ENCODE data around the gene GTF2E1.
A peak's percentile ranks its signal among the peaks of the same experiment; 100 is the strongest.
"Not testable (repeated sequence)": the region's sequence is repeated elsewhere in the genome, so short reads cannot be mapped to it uniquely, and the experiment has no call there.

Gene GTF2E1

GRCh38 chr3:120742198-120742848, at the start of gene GTF2E1, which contains the start of gene RABL3:
Gene GTF2E1 (plus strand): TSS chr3:120742744. CDS start chr3:120750553, 7,809 bp downstream.
Gene RABL3 (minus strand): TSS chr3:120742516. CDS start chr3:120742507, 9 bp downstream.
- DNase-seq (ENCODE audit: low read depth) = peak; percentile 86

- DNase-seq (ENCODE audit: low read depth) = no peak
Measured at GRCh38 chr3:120693439-120694171, 48.9 kb upstream of the GTF2E1 start.

- no peak for DNase-seq (ENCODE audit: low read depth)
Measured at GRCh38 chr3:120699333-120699732, 43.2 kb upstream of the GTF2E1 start.

- no peak for DNase-seq (ENCODE audit: low read depth)
Measured at GRCh38 chr3:120705884-120706582, 36.5 kb upstream of the GTF2E1 start.

- no peak for DNase-seq (ENCODE audit: low read depth)
Measured at GRCh38 chr3:120706950-120707349, 35.6 kb upstream of the GTF2E1 start.

GRCh38 chr3:120708408-120708807, 34.1 kb upstream of the GTF2E1 start:
- DNase-seq (ENCODE audit: low read depth) = no peak

- no peak for DNase-seq (ENCODE audit: low read depth)
Measured at GRCh38 chr3:120710369-120710768, 32.2 kb upstream of the GTF2E1 start.

GRCh38 chr3:120713262-120713661, 29.3 kb upstream of the GTF2E1 start:
- no peak for DNase-seq (ENCODE audit: low read depth)

- not testable (repeated sequence) for DNase-seq (ENCODE audit: low read depth)
Measured at GRCh38 chr3:120719167-120719834, 23.2 kb upstream of the GTF2E1 start.

GRCh38 chr3:120726791-120727190, 15.8 kb upstream of the GTF2E1 start:
- DNase-seq (ENCODE audit: low read depth) = no peak

GRCh38 chr3:120730576-120731542, 11.7 kb upstream of the GTF2E1 start:
- no peak for DNase-seq (ENCODE audit: low read depth)

GRCh38 chr3:120738006-120738405, 4.5 kb upstream of the GTF2E1 start:
- not testable (repeated sequence) for DNase-seq (ENCODE audit: low read depth)

- DNase-seq (ENCODE audit: low read depth) = no peak
Measured at GRCh38 chr3:120741320-120741719, 1.2 kb upstream of the GTF2E1 start.

- DNase-seq (ENCODE audit: low read depth) = no peak
Measured at GRCh38 chr3:120741837-120742197, 727 bp upstream of the GTF2E1 start.

- peak; percentile 6 for DNase-seq (ENCODE audit: low read depth)
Measured at GRCh38 chr3:120742849-120743365, 363 bp downstream of the GTF2E1 start.

GRCh38 chr3:120743556-120744195, 1.1 kb downstream of the GTF2E1 start:
- DNase-seq (ENCODE audit: low read depth) = no peak

- no peak for DNase-seq (ENCODE audit: low read depth)
Measured at GRCh38 chr3:120745466-120745865, 2.9 kb downstream of the GTF2E1 start.

- no peak for DNase-seq (ENCODE audit: low read depth)
Measured at GRCh38 chr3:120749843-120750242, 7.3 kb downstream of the GTF2E1 start.

- no peak for DNase-seq (ENCODE audit: low read depth)
Measured at GRCh38 chr3:120752230-120752629, 9.7 kb downstream of the GTF2E1 start.

GRCh38 chr3:120752865-120753264, 10.3 kb downstream of the GTF2E1 start:
- DNase-seq (ENCODE audit: low read depth) = no peak
